Measurements from ENCODE around the gene ERMP1.

DNA sequence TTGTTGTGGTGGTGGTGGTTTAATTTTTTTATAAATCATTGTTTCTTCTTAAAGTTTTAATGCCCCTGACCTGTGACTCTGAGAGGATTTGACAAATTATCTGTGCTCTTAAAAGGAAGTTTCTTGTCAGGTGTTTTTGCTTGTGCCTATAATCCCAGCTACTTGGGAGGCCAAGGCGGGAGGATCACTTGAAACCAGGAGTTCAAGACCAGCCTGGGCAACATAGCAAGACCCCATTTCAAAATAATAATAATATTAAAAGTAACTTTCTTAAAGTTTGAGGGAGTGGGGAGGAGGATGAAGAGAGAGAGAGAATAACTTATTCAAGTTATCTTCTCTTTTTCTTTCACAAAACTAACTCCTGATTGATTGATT is 12.2 kb upstream of the ERMP1 start:
- TF ChIP-seq, protein P1, sequence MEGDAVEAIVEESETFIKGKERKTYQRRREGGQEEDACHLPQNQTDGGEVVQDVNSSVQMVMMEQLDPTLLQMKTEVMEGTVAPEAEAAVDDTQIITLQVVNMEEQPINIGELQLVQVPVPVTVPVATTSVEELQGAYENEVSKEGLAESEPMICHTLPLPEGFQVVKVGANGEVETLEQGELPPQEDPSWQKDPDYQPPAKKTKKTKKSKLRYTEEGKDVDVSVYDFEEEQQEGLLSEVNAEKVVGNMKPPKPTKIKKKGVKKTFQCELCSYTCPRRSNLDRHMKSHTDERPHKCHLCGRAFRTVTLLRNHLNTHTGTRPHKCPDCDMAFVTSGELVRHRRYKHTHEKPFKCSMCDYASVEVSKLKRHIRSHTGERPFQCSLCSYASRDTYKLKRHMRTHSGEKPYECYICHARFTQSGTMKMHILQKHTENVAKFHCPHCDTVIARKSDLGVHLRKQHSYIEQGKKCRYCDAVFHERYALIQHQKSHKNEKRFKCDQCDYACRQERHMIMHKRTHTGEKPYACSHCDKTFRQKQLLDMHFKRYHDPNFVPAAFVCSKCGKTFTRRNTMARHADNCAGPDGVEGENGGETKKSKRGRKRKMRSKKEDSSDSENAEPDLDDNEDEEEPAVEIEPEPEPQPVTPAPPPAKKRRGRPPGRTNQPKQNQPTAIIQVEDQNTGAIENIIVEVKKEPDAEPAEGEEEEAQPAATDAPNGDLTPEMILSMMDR (conservative IDR thresholded peaks at IDR 0.05; ENCODE audit: low read length): no peak
- TF ChIP-seq EZH2phosphoT487 (IDR thresholded peaks at IDR 0.05; ENCODE audit: borderline replicate concordance): no peak

All from Loucy (cell line).